Uterus (tissue), 4 donors: ENCODE data around the gene INTS4. TPM values are rescaled to one million over a fixed set of nuclear protein-coding genes. Genes with fewer than 3 reads are reported as not detected.
A peak's percentile ranks its signal among the peaks of the same experiment; 100 is the strongest.
"Not testable (repeated sequence)": the region's sequence is repeated elsewhere in the genome, so short reads cannot be mapped to it uniquely, and the experiment has no call there.

Experiments used
- DNase-seq, 2 donors: peaks; one replicate each; pipeline ENCODE4 v3.0.0-alpha.2; 2019 to 2020
- H3K27ac ChIP-seq, 2 donors: fragments of 200-600 bp; sonication (generic); 1 replicate in 1 of 2; 2 replicates in 1 of 2; pipeline ENCODE4 v1.5.1; 2016 to 2018
- H3K27me3 ChIP-seq, 2 donors: fragments of 200-600 bp; sonication (generic); one replicate each; pipeline ENCODE4 v1.5.1; 2018 to 2019; ENCODE audit warnings: control low read depth in 1 of 2
- H3K36me3 ChIP-seq, 2 donors: fragments of 200-600 bp; sonication (generic); one replicate each; pipeline ENCODE4 v1.5.1; 2019; ENCODE audit warnings: control low read depth in 1 of 2
- H3K4me1 ChIP-seq, 2 donors: fragments of 200-600 bp; sonication (generic); one replicate each; pipeline ENCODE4 v1.5.1; 2018 to 2019; ENCODE audit warnings: control low read depth in 1 of 2
- H3K4me3 ChIP-seq, 2 donors: fragments of 200-600 bp; sonication (generic); 1 replicate in 1 of 2; 2 replicates in 1 of 2; pipeline ENCODE4 v1.5.1; 2018 to 2019; ENCODE audit warnings: mild to moderate bottlenecking in 1 of 2
- H3K9me3 ChIP-seq, 2 donors: fragments of 200-600 bp; sonication (generic); one replicate each; pipeline ENCODE4 v1.5.1; 2019; ENCODE audit warnings: control low read depth in 1 of 2
- CTCF ChIP-seq, 4 experiments: fragments of 200-600 bp in 2 of 4; fragments of 450-650 bp in 2 of 4; sonication (generic) in 2 of 4; IDR thresholded peaks; one replicate each; pipeline ENCODE4 v1.5.1; 2016 to 2019; ENCODE audit warnings: antibody characterized with exemption in 4 of 4, mild to moderate bottlenecking in 2 of 4, moderate library complexity in 1 of 4
- POLR2A ChIP-seq, 2 donors: fragments of 450-650 bp; IDR thresholded peaks; one replicate each; pipeline ENCODE4 v1.6.1; 2016; ENCODE audit warnings: antibody characterized with exemption in 2 of 2, mild to moderate bottlenecking in 1 of 2, moderate library complexity in 1 of 2
- intact Hi-C: fragments of 100-400 bp; cut with DNase I; formaldehyde crosslinking; loops from one replicate; pipeline ENCODE4 v1.15.1; 2023; ENCODE audit warnings: low total_unique reads
- total RNA-seq, 4 donors: library from RNA; depleted of rRNA in 3 of 4; stranded (reverse); fragments of >200 nt in 3 of 4; gene quantifications; one replicate each; pipeline versions ENCODE4 v1.1.0 to v1.2.4, GENCODE V29; 2014 to 2023
- donor health status: DM: yes; HTN: yes; CAD: no.

INTS4 gene
- total RNA-seq, 4 donors from 2014 or later = 13.8 to 68.8 (median 45.7) TPM

GRCh38 chr11:77866336-77866735, 128.1 kb downstream of the INTS4 start:
- no peaks in the 10 kb centered on the region for H3K36me3 ChIP-seq

GRCh38 chr11:77865805-77866204, 128.7 kb downstream of the INTS4 start:
- Histone ChIP-seq H3K9me3 (no peaks in the 10 kb centered on the region), H3K4me1 (no peaks in the 10 kb centered on the region), H3K36me3 (no peaks in the 10 kb centered on the region), H3K27ac (peak overlapping the region in 1 of 2 donors; percentile 2), H3K27me3 (no peaks in the 10 kb centered on the region), H3K4me3 (no peak overlapping the region)
- TF ChIP-seq CTCF (IDR thresholded peaks at IDR 0.05) (no peak), POLR2A (IDR thresholded peaks at IDR 0.05) (no peak)
- DNase-seq = no peak
- intact Hi-C loops = no loop called here

More at GRCh38 chr11:77866336-77866735, 128.1 kb downstream of the INTS4 start:
- TF ChIP-seq POLR2A (IDR thresholded peaks at IDR 0.05) (no peak), CTCF (IDR thresholded peaks at IDR 0.05) (no peak)
- no peak for DNase-seq
- peak overlapping the region in 1 of 2 donors; percentile 2 for H3K27ac ChIP-seq
- no peak overlapping the region for H3K4me3 ChIP-seq
- no peaks in the 10 kb centered on the region for H3K9me3 ChIP-seq
- intact Hi-C loops = no loop called here
- H3K4me1 ChIP-seq = no peaks in the 10 kb centered on the region
- no peaks in the 10 kb centered on the region for H3K27me3 ChIP-seq

- H3K9me3 ChIP-seq, DNase-seq, H3K36me3 ChIP-seq, H3K4me3 ChIP-seq, H3K27ac ChIP-seq, H3K27me3 ChIP-seq, intact Hi-C loops, H3K4me1 ChIP-seq: not testable (repeated sequence)
Measured at GRCh38 chr11:77861444-77861843, 133.0 kb downstream of the INTS4 start.

GRCh38 chr11:77857906-77858457, 136.5 kb downstream of the INTS4 start:
- H3K4me1 ChIP-seq, H3K4me3 ChIP-seq, intact Hi-C loops, H3K36me3 ChIP-seq, DNase-seq, H3K9me3 ChIP-seq, H3K27ac ChIP-seq, H3K27me3 ChIP-seq: not testable (repeated sequence)

- Histone ChIP-seq H3K36me3 (no peaks in the 10 kb centered on the region), H3K27ac (no peak overlapping the region), H3K4me1 (no peaks in the 10 kb centered on the region), H3K4me3 (no peak overlapping the region), H3K9me3 (no peaks in the 10 kb centered on the region), H3K27me3 (no peaks in the 10 kb centered on the region)
- intact Hi-C loops = no loop called here
- no peak for DNase-seq
- TF ChIP-seq CTCF (IDR thresholded peaks at IDR 0.05) (no peak), POLR2A (IDR thresholded peaks at IDR 0.05) (no peak)
Measured at GRCh38 chr11:77854838-77855237, 139.6 kb downstream of the INTS4 start.

GRCh38 chr11:77851503-77851902, 143.0 kb downstream of the INTS4 start:
- H3K9me3 ChIP-seq = no peaks in the 10 kb centered on the region
- no peaks in the 10 kb centered on the region for H3K36me3 ChIP-seq
- H3K27ac ChIP-seq = no peak overlapping the region
- no peak for DNase-seq
- intact Hi-C loops = no loop called here
- no peaks in the 10 kb centered on the region for H3K4me1 ChIP-seq
- H3K4me3 ChIP-seq = no peak overlapping the region
- TF ChIP-seq CTCF (IDR thresholded peaks at IDR 0.05) = no peak
- no peaks in the 10 kb centered on the region for H3K27me3 ChIP-seq

GRCh38 chr11:77843700-77844099, 150.8 kb downstream of the INTS4 start:
- DNase-seq, H3K9me3 ChIP-seq, H3K4me3 ChIP-seq, H3K27ac ChIP-seq, H3K4me1 ChIP-seq, intact Hi-C loops, H3K27me3 ChIP-seq, H3K36me3 ChIP-seq: not testable (repeated sequence)
